Activated CD8-positive, alpha-beta memory T cell treated with anti-CD3 and anti-CD28 coated beads for 48 hours (primary cell): ENCODE measurements around the gene LGALS13.
"Not testable (repeated sequence)": the region's sequence is repeated elsewhere in the genome, so short reads cannot be mapped to it uniquely, and the experiment has no call there.

Experiments
- DNase-seq, 3 experiments: peaks; one replicate each; pipeline ENCODE4 v3.0.0-alpha.2; 2020; ENCODE audit warnings: low read depth in 2 of 3, low spot score in 2 of 3

LGALS13 gene

GRCh38 chr19:39613597-39613996 is 11.3 kb downstream of the LGALS13 start:
- DNase-seq: no peak

- DNase-seq: no peak
Observed at GRCh38 chr19:39617745-39618144, 15.4 kb downstream of the LGALS13 start.

- no peak for DNase-seq
Observed at GRCh38 chr19:39623946-39624345, 21.6 kb downstream of the LGALS13 start.

GRCh38 chr19:39627631-39628030 is 25.3 kb downstream of the LGALS13 start:
- not testable (repeated sequence) for DNase-seq

GRCh38 chr19:39631178-39631577 is 28.9 kb downstream of the LGALS13 start:
- DNase-seq: no peak

GRCh38 chr19:39631626-39632025 is 29.3 kb downstream of the LGALS13 start:
- no peak for DNase-seq

GRCh38 chr19:39637891-39638290 is 35.6 kb downstream of the LGALS13 start:
- DNase-seq: no peak

GRCh38 chr19:39641773-39642172 is 39.4 kb downstream of the LGALS13 start:
- no peak for DNase-seq

GRCh38 chr19:39643591-39643990 is 41.3 kb downstream of the LGALS13 start:
- DNase-seq: no peak

- no peak for DNase-seq
Observed at GRCh38 chr19:39645800-39646411, 43.6 kb downstream of the LGALS13 start.

- DNase-seq: no peak
Observed at GRCh38 chr19:39647918-39648317, 45.6 kb downstream of the LGALS13 start.

- no peak for DNase-seq
Observed at GRCh38 chr19:39655613-39656012, 53.3 kb downstream of the LGALS13 start, which contains the start of gene LGALS16. Gene LGALS16, plus strand, starts transcription at chr19:39655913. Its CDS starts 49 bp downstream, at chr19:39655962.
